HG02798 (cell line): ENCODE data around the gene ZNF385D.

ENCODE experiments used
- ATAC-seq: cut with Tn5 transposase; IDR thresholded peaks from one replicate; pipeline ENCODE4 v1.9.1; 2021; ENCODE audit warnings: mild to moderate bottlenecking; ENCODE audit not compliant: unreplicated experiment, poor library complexity

ZNF385D gene

GRCh38 chr3:21466476-21466875 lies 284.5 kb downstream of the ZNF385D start:
- no peak for ATAC-seq

- no peak for ATAC-seq
Measured at GRCh38 chr3:21464746-21465145, 286.3 kb downstream of the ZNF385D start.

GRCh38 chr3:21463319-21463718 lies 287.7 kb downstream of the ZNF385D start:
- ATAC-seq: no peak

GRCh38 chr3:21462141-21462540 lies 288.9 kb downstream of the ZNF385D start:
- no peak for ATAC-seq

- no peak for ATAC-seq
Measured at GRCh38 chr3:21457084-21457483, 293.9 kb downstream of the ZNF385D start.

- no peak for ATAC-seq
Measured at GRCh38 chr3:21449738-21450137, 301.3 kb downstream of the ZNF385D start.

GRCh38 chr3:21447476-21448151 lies 303.4 kb downstream of the ZNF385D start:
- ATAC-seq: no peak

GRCh38 chr3:21446945-21447475 lies 304.0 kb downstream of the ZNF385D start:
- ATAC-seq: no peak

- ATAC-seq: peak; percentile 63
Measured at GRCh38 chr3:21446027-21446426, 305.0 kb downstream of the ZNF385D start.

GRCh38 chr3:21441821-21442220 lies 309.2 kb downstream of the ZNF385D start:
- no peak for ATAC-seq

GRCh38 chr3:21436835-21437234 lies 314.2 kb downstream of the ZNF385D start:
- no peak for ATAC-seq

- ATAC-seq: no peak
Measured at GRCh38 chr3:21435871-21436270, 315.1 kb downstream of the ZNF385D start.

GRCh38 chr3:21434310-21434709 lies 316.7 kb downstream of the ZNF385D start:
- no peak for ATAC-seq

- no peak for ATAC-seq
Measured at GRCh38 chr3:21433751-21434150, 317.3 kb downstream of the ZNF385D start.

- ATAC-seq: no peak
Measured at GRCh38 chr3:21426920-21427319, 324.1 kb downstream of the ZNF385D start.

GRCh38 chr3:21425715-21426114 lies 325.3 kb downstream of the ZNF385D start:
- ATAC-seq: no peak

- no peak for ATAC-seq
Measured at GRCh38 chr3:21421096-21421495, 329.9 kb downstream of the ZNF385D start.

GRCh38 chr3:21417991-21418390 lies 333.0 kb downstream of the ZNF385D start:
- no peak for ATAC-seq

GRCh38 chr3:21414506-21414905 lies 336.5 kb downstream of the ZNF385D start:
- no peak for ATAC-seq

- ATAC-seq: no peak
Measured at GRCh38 chr3:21411058-21411457, 340.0 kb downstream of the ZNF385D start.

- ATAC-seq: no peak
Measured at GRCh38 chr3:21409401-21409800, 341.6 kb downstream of the ZNF385D start.

GRCh38 chr3:21407743-21408142 lies 343.3 kb downstream of the ZNF385D start:
- no peak for ATAC-seq
